SIG-M5 (cell line): Measurements from ENCODE around the gene EFEMP2.

Experiments
- DNase-seq: peaks from one replicate; lab custom pipeline; 2025; lab: John Stamatoyannopoulos, UW

The EFEMP2 gene

GRCh38 chr11:65866509-65867283 is 5.9 kb downstream of the EFEMP2 start:
- no peak for DNase-seq

DNA sequence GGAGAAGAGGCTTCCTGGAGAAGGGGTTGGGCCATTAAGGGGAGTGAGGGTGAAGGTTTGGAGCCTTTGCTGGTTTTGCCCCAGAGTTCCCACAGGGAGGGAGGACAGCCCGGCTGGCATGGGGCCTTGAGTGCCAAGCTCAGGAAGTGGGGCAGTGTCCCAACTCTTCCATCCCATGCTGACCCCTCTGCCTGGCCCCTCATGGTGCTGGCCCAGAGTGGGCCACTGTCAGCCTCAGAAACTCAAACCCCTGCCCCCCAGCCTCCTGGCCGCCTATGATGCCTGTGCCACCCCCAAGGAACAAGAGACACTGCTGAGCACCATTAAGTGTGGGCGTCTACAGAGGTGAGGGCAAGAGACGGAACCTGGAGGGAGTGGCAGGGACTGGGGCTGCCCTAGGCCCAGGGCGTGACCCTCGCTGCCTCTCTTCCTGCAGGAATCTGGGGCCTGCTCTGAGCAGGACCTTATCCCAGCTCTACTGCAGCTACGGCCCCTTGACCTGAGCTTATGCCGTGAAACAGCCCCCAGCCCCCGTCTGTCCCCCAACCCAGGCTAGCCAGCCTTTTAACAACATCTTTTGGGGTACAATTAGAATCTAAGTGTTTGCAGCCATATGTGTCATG is 6.9 kb downstream of the EFEMP2 start:
- DNase-seq = no peak

- DNase-seq = no peak
These were observed 7.7 kb downstream of the EFEMP2 start for GRCh38 chr11:65864706-65865471.

- no peak for DNase-seq
These were observed 8.5 kb downstream of the EFEMP2 start for GRCh38 chr11:65863889-65864705.

DNA sequence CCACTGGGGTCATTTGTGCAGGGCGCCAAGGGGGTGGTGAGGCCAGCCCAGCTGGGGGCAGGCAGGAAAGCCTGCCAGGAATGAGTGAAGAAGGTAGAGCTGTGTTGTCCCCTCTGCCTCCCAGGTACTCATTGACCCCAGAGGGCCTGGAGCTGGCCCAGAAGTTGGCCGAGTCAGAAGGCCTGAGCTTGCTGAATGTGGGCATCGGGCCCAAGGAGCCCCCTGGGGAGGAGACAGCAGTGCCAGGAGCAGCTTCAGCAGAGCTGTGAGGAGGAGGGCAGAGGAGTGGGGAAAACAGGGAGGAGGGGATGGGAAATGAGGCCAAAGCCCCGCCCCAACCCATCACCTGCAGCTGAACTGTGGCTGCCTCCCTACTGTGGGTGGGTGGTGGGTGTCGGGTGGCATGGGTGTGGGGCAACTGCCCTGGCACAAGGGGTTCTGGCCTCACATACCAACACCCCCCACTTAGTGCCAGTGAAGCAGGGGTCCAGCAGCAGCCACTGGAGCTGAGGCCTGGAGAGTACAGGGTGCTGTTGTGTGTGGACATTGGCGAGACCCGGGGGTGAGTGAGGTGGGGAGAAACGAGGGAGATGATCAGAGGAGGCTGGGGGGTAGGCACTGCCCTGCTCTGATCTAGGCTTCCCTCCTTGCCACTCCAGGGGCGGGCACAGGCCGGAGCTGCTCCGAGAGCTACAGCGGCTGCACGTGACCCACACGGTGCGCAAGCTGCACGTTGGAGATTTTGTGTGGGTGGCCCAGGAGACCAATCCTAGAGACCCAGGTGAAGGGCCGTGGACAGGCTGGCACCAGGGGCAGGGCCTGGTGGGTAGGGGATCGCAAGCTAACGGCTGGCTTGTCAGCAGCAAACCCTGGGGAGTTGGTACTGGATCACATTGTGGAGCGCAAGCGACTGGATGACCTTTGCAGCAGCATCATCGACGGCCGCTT is 9.4 kb downstream of the EFEMP2 start:
- no peak for DNase-seq

- no peak for DNase-seq
These were observed 10.3 kb downstream of the EFEMP2 start for GRCh38 chr11:65862191-65862735.

GRCh38 chr11:65861533-65862183 is 10.9 kb downstream of the EFEMP2 start:
- no peak for DNase-seq

- no peak for DNase-seq
These were observed 11.5 kb downstream of the EFEMP2 start for GRCh38 chr11:65861165-65861505.

DNA sequence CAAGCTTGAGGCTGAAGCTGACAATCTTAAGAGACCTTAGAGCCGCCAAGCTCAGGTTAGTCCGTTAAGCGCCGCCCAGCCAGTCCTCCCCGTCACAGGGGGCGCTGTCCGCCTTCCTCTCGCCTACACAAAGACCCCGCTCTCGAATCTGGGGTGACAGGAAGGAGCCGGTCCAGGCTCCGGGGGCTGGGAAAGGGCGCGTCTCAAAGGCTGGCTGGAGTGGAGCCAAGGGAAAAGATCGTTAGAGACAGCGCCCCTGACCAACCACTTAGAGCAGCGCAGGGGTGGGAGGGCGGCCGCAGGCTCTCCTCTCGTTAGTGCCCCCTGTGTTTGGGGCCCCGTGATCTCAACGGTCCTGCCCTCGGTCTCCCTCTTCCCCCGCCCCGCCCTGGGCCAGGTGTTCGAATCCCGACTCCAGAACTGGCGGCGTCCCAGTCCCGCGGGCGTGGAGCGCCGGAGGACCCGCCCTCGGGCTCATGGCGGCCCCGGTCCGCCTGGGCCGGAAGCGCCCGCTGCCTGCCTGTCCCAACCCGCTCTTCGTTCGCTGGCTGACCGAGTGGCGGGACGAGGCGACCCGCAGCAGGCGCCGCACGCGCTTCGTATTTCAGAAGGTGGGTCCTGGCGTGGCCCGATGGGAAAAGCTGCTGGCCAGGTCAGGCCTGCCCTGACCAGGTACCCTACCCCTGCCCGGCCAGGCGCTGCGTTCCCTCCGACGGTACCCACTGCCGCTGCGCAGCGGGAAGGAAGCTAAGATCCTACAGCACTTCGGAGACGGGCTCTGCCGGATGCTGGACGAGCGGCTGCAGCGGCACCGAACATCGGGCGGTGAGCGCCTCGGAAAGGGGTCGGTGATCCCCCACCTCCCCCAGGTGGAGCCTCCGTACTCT is 12.1 kb downstream of the EFEMP2 start, which contains the start of gene MUS81:
MUS81 (plus strand) TSS at position 156 of the 887 bp plus-strand sequence; CDS start at position 477, 321 bp downstream.
- peak; percentile 73 for DNase-seq

DNA sequence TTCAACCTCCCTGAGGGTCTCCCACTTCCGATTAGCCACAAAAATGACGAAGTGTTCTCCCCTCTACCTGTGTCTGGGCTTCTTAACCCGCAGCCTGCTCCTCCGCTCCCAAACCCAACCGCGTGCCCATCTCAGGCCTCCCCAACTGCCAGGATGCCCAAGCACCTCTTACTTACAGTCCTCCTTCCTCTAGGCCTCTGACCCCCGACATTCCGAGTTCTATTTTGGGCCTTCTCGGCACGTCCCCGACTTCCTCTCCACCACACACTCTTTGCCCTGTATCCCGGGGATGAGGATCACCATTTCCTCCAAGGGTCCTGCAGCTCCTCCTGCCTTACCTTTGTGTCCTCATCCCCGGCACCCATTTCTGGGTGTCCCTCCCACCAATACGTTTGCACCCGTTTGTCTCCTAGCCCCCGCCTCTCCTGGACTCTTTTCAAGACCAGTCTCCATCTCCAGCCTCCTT is 12.8 kb downstream of the EFEMP2 start:
- no peak for DNase-seq

DNA sequence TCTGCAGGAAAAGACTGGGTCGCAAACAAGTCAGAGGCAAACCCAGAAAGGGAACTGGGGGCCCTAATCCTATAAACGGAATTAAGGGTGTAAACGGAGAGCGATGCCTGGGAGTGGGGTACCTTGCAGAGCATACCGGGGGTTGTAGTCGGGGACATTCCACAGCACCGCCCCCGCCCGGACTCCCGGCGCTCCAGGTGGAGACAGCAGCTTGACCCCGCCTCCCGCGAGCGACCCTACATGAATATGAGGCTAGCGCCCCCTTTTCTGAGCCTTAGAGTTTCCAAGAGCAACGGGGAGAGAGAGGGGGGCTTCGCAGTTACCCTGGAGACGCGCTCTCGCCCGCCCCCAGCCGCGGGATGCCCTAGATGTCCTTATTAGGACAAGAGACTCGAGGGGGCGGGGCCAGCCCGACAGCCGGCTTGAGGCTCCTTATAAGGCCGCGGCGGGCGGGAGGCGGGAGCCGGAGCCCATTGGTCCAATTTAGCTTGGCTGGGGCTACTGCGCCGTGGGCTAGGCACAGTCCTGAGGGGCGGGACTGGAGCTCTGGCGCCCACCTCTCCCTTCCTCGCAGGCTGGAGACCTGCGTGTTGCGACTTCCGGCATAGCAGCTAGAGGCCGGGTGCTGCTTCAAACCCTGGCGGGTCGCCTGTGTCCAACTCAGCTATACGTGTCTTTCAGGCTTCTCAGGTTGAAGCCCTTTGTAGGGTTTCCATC is 13.3 kb downstream of the EFEMP2 start:
- peak; percentile 95 for DNase-seq

- no peak for DNase-seq
These were observed 13.9 kb downstream of the EFEMP2 start for GRCh38 chr11:65858681-65859087.

- peak; percentile 77 for DNase-seq
These were observed 14.5 kb downstream of the EFEMP2 start, which contains the start of gene CFL1 for GRCh38 chr11:65857853-65858680. Gene CFL1 (minus strand): TSS chr11:65858180. CDS start chr11:65858099, 81 bp downstream.

DNA sequence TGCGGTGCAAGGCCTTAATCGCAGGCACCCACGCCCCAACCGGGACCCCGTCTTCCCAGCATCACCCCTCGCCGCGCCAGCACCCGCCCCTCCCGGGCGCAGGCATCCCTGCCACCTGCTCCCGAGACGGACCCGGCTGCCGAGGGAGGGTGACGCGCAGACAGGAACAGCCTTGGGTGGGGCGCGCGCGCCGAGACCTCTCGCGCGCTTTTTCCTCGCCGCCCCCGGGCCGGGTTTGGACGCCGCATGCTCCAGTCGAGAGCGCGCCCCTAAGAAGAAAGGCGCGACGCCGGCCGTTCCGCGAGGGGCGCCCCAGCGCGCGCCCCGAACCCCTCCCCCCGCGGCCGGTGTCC is 15.1 kb downstream of the EFEMP2 start:
- no peak for DNase-seq

- no peak for DNase-seq
These were observed 15.7 kb downstream of the EFEMP2 start for GRCh38 chr11:65856689-65857499.

DNA sequence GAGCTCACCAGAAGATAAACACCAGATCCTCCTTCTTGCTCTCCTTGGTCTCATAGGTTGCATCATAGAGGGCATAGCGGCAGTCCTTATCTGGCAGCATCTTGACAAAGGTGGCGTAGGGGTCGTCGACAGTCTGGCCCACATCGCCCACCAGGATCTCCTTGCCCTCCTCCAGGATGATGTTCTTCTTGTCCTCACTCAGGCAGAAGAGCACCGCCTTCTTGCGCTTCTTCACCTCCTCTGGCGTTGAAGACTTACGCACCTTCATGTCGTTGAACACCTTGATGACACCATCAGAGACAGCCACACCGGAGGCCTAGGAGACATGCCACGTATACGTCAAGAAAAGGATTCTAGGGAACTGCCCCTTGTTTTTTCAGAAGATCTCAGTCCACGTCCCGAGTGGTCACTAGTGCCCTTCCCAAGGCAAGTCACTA is 16.7 kb downstream of the EFEMP2 start:
- no peak for DNase-seq
